Body of pancreas (tissue), 4 donors: ENCODE measurements around the gene KIRREL3. TPM values are rescaled to one million over a fixed set of nuclear protein-coding genes. Genes with fewer than 3 reads are reported as not detected.

Experiments
- ATAC-seq: fragments of 150-250 bp; one replicate; pipeline ENCODE4 v1.9.1; 2016
- DNase-seq, 4 donors: peaks; one replicate each; pipeline ENCODE4 v3.0.0-alpha.2; 2019
- H3K27ac ChIP-seq, 4 donors: fragments of 200-600 bp; sonication (generic); 1 replicate in 3 of 4; 2 replicates in 1 of 4; pipeline versions ENCODE4 v1.5.1 to v1.6.1; 2016 to 2019; ENCODE audit warnings: mild to moderate bottlenecking in 1 of 4, mixed read lengths in 1 of 4, moderate library complexity in 1 of 4
- H3K27me3 ChIP-seq, 2 donors: fragments of 200-600 bp; sonication (generic); one replicate each; pipeline ENCODE4 v1.6.0; 2016; ENCODE audit warnings: mild to moderate bottlenecking in 1 of 2
- H3K36me3 ChIP-seq, 2 donors: fragments of 200-600 bp; sonication (generic); replicated peaks in 1 of 2; 2 replicates each; pipeline ENCODE4 v1.5.1; 2016; ENCODE audit warnings: low read depth in 2 of 2; ENCODE audit not compliant: insufficient read depth in 1 of 2
- H3K4me1 ChIP-seq: fragments of 200-600 bp; sonication (generic); one replicate; pipeline ENCODE4 v1.6.0; 2016
- H3K4me3 ChIP-seq, 2 donors: fragments of 200-600 bp; sonication (generic); 1 replicate in 1 of 2; 2 replicates in 1 of 2; pipeline ENCODE4 v1.5.1; 2016 to 2019
- H3K9me3 ChIP-seq, 3 donors: fragments of 200-600 bp; sonication (generic); 1 replicate in 2 of 3; 2 replicates in 1 of 3; pipeline ENCODE4 v1.5.1; 2016
- CTCF ChIP-seq, 7 experiments: fragments of 450-650 bp in 4 of 7; fragments of 200-600 bp in 3 of 7; sonication (generic) in 3 of 7; IDR thresholded peaks; one replicate each; pipeline ENCODE4 v1.5.1; 2016 to 2019; ENCODE audit warnings: antibody characterized with exemption in 7 of 7
- POLR2A ChIP-seq, 3 donors: fragments of 450-650 bp; IDR thresholded peaks; one replicate each; pipeline ENCODE4 v1.6.1; 2016; ENCODE audit warnings: antibody characterized with exemption in 3 of 3, mild to moderate bottlenecking in 2 of 3
- WGBS, 2 donors: methylation state at CpG; one replicate each; pipeline ENCODE4 v1.1.5; 2017; 5-methylcytosine and 5-hydroxymethylcytosine counted together
- intact Hi-C: fragments of 100-400 bp; cut with DNase I; formaldehyde crosslinking; loops from one replicate; pipeline ENCODE4 v1.15.1; 2023
- total RNA-seq, 2 donors: library from RNA; depleted of rRNA; stranded (reverse); fragments of >200 nt; gene quantifications; one replicate each; pipeline ENCODE4 v1.1.0, GENCODE V29; 2016

Gene KIRREL3
- total RNA-seq, 2 donors from 2014 or later, result 0.26 TPM; not detected in 1

- no peak for DNase-seq
- intact Hi-C loops, result no loop called here
- WGBS, 2 donors, result 67 to 70% methylated on average over 7 of the region's 7 CpGs
- no peak for TF ChIP-seq POLR2A (IDR thresholded peaks at IDR 0.05)
- TF ChIP-seq CTCF (IDR thresholded peaks at IDR 0.05), result no peak
- H3K9me3 ChIP-seq, result no peaks in the 10 kb centered on the region
- no peak for ATAC-seq
- no peaks in the 10 kb centered on the region for H3K4me1 ChIP-seq
- H3K27me3 ChIP-seq, result no peaks in the 10 kb centered on the region
- H3K4me3 ChIP-seq, result no peak overlapping the region
- H3K36me3 ChIP-seq, result no peaks in the 10 kb centered on the region
- H3K27ac ChIP-seq, result no peak overlapping the region
Observed at GRCh38 chr11:126988655-126989054, 11.9 kb downstream of the KIRREL3 start.

- intact Hi-C loops, result no loop called here
- DNase-seq (no peak), ATAC-seq (no peak)
- H3K27me3 ChIP-seq, result no peaks in the 10 kb centered on the region
- WGBS, 2 donors, result 70 to 79% methylated on average over 2 of the region's 2 CpGs
- H3K36me3 ChIP-seq, result no peaks in the 10 kb centered on the region
- TF ChIP-seq POLR2A (IDR thresholded peaks at IDR 0.05) (no peak), CTCF (IDR thresholded peaks at IDR 0.05) (no peak)
- no peak overlapping the region for H3K27ac ChIP-seq
- no peaks in the 10 kb centered on the region for H3K4me1 ChIP-seq
- H3K4me3 ChIP-seq, result no peak overlapping the region
- H3K9me3 ChIP-seq, result no peaks in the 10 kb centered on the region
Observed at GRCh38 chr11:126981635-126982034, 18.9 kb downstream of the KIRREL3 start.

- H3K4me1 ChIP-seq, result no peaks in the 10 kb centered on the region
- 32 to 39% methylated on average over 5 of the region's 5 CpGs for WGBS, 2 donors
- H3K4me3 ChIP-seq, result no peak overlapping the region
- intact Hi-C loops, result no loop called here
- DNase-seq (no peak), ATAC-seq (no peak)
- H3K36me3 ChIP-seq, result no peaks in the 10 kb centered on the region
- no peak overlapping the region for H3K27ac ChIP-seq
- TF ChIP-seq CTCF (IDR thresholded peaks at IDR 0.05) (no peak), POLR2A (IDR thresholded peaks at IDR 0.05) (no peak)
- no peaks in the 10 kb centered on the region for H3K9me3 ChIP-seq
- no peaks in the 10 kb centered on the region for H3K27me3 ChIP-seq
Observed at GRCh38 chr11:126978911-126979310, 21.7 kb downstream of the KIRREL3 start.

GRCh38 chr11:126978165-126978564 lies 22.4 kb downstream of the KIRREL3 start:
- H3K4me3 ChIP-seq, result no peak overlapping the region
- no peak for TF ChIP-seq CTCF (IDR thresholded peaks at IDR 0.05)
- TF ChIP-seq POLR2A (IDR thresholded peaks at IDR 0.05), result no peak
- no peaks in the 10 kb centered on the region for H3K4me1 ChIP-seq
- ATAC-seq, result peak; percentile 33
- intact Hi-C loops, result no loop called here
- WGBS, 2 donors, result 48 to 59% methylated on average over 3 of the region's 3 CpGs
- no peak overlapping the region for H3K27ac ChIP-seq
- H3K36me3 ChIP-seq, result no peaks in the 10 kb centered on the region
- no peaks in the 10 kb centered on the region for H3K9me3 ChIP-seq
- no peak for DNase-seq
- no peaks in the 10 kb centered on the region for H3K27me3 ChIP-seq

- Histone ChIP-seq H3K4me3 (no peak overlapping the region), H3K9me3 (no peaks in the 10 kb centered on the region), H3K27ac (no peak overlapping the region), H3K27me3 (no peaks in the 10 kb centered on the region), H3K36me3 (no peaks in the 10 kb centered on the region), H3K4me1 (no peaks in the 10 kb centered on the region)
- DNase-seq (no peak), ATAC-seq (no peak)
- 71 to 74% methylated on average over 2 of the region's 2 CpGs for WGBS, 2 donors
- TF ChIP-seq CTCF (IDR thresholded peaks at IDR 0.05) (no peak), POLR2A (IDR thresholded peaks at IDR 0.05) (no peak)
- intact Hi-C loops, result no loop called here
Observed at GRCh38 chr11:126973051-126973450, 27.5 kb downstream of the KIRREL3 start.
